ENCODE data around the gene PDE4D.

Gene PDE4D

GRCh38 chr5:59186623-59187022, 706.9 kb downstream of the PDE4D start:
- DNase-seq (ENCODE audit: low read depth, low spot score), result no peak
- TF ChIP-seq, protein P1, sequence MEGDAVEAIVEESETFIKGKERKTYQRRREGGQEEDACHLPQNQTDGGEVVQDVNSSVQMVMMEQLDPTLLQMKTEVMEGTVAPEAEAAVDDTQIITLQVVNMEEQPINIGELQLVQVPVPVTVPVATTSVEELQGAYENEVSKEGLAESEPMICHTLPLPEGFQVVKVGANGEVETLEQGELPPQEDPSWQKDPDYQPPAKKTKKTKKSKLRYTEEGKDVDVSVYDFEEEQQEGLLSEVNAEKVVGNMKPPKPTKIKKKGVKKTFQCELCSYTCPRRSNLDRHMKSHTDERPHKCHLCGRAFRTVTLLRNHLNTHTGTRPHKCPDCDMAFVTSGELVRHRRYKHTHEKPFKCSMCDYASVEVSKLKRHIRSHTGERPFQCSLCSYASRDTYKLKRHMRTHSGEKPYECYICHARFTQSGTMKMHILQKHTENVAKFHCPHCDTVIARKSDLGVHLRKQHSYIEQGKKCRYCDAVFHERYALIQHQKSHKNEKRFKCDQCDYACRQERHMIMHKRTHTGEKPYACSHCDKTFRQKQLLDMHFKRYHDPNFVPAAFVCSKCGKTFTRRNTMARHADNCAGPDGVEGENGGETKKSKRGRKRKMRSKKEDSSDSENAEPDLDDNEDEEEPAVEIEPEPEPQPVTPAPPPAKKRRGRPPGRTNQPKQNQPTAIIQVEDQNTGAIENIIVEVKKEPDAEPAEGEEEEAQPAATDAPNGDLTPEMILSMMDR (IDR thresholded peaks at IDR 0.05; ENCODE audit: low read depth, low read length), result no peak
- H3K4me3 ChIP-seq (ENCODE audit: low read depth, low read length), result no peak overlapping the region
- in situ Hi-C loops (cut with HindIII; ENCODE audit: low sequenced_read_pairs), result no loop called here

GRCh38 chr5:59185757-59186385, 707.7 kb downstream of the PDE4D start:
- DNase-seq (ENCODE audit: low read depth, low spot score), result no peak
- no peak overlapping the region for H3K4me3 ChIP-seq (ENCODE audit: low read depth, low read length)
- TF ChIP-seq, protein P1 (IDR thresholded peaks at IDR 0.05; ENCODE audit: low read depth, low read length), result no peak
- in situ Hi-C loops (cut with HindIII; ENCODE audit: low sequenced_read_pairs), result no loop called here

DNA sequence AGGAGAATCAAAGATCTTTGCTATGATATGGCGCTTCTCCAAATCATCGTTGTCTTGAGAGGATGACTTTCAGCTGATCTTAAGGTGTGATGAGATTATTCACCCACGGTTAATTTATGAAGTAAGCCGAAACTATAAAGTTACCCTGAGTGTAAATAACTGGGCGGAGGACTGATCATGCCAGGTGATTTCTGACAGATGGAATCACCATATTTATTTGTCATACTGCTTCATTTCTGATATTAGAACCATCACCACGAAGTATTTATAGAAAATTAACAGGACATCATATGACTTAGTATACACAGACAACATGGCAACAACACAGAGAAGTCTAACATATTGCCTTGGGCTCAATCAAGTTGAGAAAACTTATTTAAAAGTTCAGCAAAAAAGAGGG, 708.8 kb downstream of the PDE4D start:
- in situ Hi-C loops (cut with HindIII; ENCODE audit: low sequenced_read_pairs), result no loop called here
- TF ChIP-seq, protein P1 (IDR thresholded peaks at IDR 0.05; ENCODE audit: low read depth, low read length), result no peak
- no peak for DNase-seq (ENCODE audit: low read depth, low spot score)
- H3K4me3 ChIP-seq (ENCODE audit: low read depth, low read length), result no peak overlapping the region

- no peak overlapping the region for H3K4me3 ChIP-seq (ENCODE audit: low read depth, low read length)
- TF ChIP-seq, protein P1 (IDR thresholded peaks at IDR 0.05; ENCODE audit: low read depth, low read length), result no peak
- in situ Hi-C loops (cut with HindIII; ENCODE audit: low sequenced_read_pairs), result no loop called here
- no peak for DNase-seq (ENCODE audit: low read depth, low spot score)
Measured at GRCh38 chr5:59182760-59183159, 710.8 kb downstream of the PDE4D start.

DNA sequence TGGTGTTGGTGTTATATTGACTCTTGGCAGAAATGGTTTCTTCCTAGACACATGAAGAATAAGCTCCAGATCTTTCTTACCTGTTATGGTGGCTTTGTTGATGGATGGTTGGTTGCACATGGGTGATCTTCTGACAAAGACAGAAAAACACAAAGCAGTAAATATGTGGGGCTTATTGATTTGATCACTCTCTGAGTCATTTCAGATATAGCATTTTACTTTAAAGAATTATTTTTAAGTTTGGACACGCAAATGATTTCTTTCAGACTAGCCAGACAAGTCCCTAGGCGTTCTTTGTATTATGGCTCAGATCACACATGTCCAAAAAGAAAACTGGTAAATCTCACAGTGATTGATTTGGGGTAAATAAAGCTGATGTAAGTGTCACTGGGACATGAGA, 713.0 kb downstream of the PDE4D start:
- H3K4me3 ChIP-seq (ENCODE audit: low read depth, low read length), result no peak overlapping the region
- TF ChIP-seq, protein P1 (IDR thresholded peaks at IDR 0.05; ENCODE audit: low read depth, low read length), result no peak
- no peak for DNase-seq (ENCODE audit: low read depth, low spot score)
- in situ Hi-C loops (cut with HindIII; ENCODE audit: low sequenced_read_pairs), result no loop called here

- TF ChIP-seq, protein P1 (IDR thresholded peaks at IDR 0.05; ENCODE audit: low read depth, low read length), result no peak
- no peak for DNase-seq (ENCODE audit: low read depth, low spot score)
- no peak overlapping the region for H3K4me3 ChIP-seq (ENCODE audit: low read depth, low read length)
- in situ Hi-C loops (cut with HindIII; ENCODE audit: low sequenced_read_pairs), result no loop called here
Measured at GRCh38 chr5:59179704-59180103, 713.8 kb downstream of the PDE4D start.

Measured in astrocyte of the spinal cord (primary cell).